GM19468 (cell line): ENCODE results near the gene DPPA5.
"Not testable (repeated sequence)": the region's sequence is repeated elsewhere in the genome, so short reads cannot be mapped to it uniquely, and the experiment has no call there.

Source experiments
- ATAC-seq: cut with Tn5 transposase; IDR thresholded peaks from one replicate; pipeline ENCODE4 v1.9.1; 2021; ENCODE audit warnings: mild to moderate bottlenecking, moderate library complexity, moderate number of reproducible peaks; ENCODE audit not compliant: unreplicated experiment; ENCODE audit errors: extremely low read depth

The DPPA5 gene

GRCh38 chr6:73308712-73309534 is 45.2 kb downstream of the DPPA5 start:
- ATAC-seq: no peak

- not testable (repeated sequence) for ATAC-seq
These were observed 50.3 kb downstream of the DPPA5 start for GRCh38 chr6:73303773-73304172.
